GM12872 (cell line): ENCODE data around the gene C1orf185.
A peak's percentile ranks its signal among the peaks of the same experiment; 100 is the strongest.

ENCODE experiments used
- TF ChIP-seq, protein P1 (sequence below): IDR thresholded peaks from 3 replicates; pipeline ENCODE4 v1.5.1; 2011; ENCODE audit warnings: low read depth, mild to moderate bottlenecking, low read length, moderate library complexity; ENCODE audit not compliant: insufficient read depth

The C1orf185 gene

DNA sequence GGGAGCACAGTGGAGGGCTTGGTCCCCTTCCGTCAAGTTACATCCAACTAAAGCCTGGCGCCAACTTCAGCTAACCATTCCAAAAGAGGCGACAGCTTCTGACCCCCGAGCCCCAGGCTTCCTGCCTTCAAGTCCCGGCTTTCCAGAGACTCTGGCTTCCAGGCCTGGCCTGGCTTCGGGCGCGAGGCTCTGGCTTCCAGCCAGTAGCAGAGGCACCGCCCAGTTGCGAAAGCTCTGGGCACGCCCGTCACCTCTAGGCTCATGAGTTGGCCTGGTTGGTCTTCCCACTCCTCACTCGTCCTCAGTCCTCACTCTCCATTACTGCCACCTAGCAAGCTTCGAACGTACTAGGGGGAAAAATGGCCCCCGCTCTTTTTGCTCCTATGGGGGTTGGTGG, 30.0 kb upstream of the C1orf185 start:
- TF ChIP-seq, protein P1, sequence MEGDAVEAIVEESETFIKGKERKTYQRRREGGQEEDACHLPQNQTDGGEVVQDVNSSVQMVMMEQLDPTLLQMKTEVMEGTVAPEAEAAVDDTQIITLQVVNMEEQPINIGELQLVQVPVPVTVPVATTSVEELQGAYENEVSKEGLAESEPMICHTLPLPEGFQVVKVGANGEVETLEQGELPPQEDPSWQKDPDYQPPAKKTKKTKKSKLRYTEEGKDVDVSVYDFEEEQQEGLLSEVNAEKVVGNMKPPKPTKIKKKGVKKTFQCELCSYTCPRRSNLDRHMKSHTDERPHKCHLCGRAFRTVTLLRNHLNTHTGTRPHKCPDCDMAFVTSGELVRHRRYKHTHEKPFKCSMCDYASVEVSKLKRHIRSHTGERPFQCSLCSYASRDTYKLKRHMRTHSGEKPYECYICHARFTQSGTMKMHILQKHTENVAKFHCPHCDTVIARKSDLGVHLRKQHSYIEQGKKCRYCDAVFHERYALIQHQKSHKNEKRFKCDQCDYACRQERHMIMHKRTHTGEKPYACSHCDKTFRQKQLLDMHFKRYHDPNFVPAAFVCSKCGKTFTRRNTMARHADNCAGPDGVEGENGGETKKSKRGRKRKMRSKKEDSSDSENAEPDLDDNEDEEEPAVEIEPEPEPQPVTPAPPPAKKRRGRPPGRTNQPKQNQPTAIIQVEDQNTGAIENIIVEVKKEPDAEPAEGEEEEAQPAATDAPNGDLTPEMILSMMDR, result no peak

DNA sequence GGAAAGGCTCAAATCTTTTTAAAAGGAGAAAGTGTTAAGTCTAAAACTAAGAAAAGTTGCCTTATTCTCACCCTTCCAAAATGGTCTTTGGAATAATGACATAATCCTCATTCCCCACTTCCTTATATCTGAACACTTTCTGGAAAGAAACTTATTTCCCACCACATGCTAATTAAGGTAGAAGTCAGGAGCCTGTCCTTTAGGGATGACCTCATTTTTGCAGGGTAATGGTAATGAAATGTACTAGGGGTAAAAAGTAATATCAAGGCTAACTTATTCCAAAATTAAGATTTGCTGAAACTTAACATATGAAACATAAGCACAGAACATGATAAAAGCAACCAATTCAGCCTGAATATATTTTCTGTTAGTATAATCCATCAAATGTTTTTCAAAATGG, 29.4 kb upstream of the C1orf185 start:
- TF ChIP-seq, protein P1, result no peak

DNA sequence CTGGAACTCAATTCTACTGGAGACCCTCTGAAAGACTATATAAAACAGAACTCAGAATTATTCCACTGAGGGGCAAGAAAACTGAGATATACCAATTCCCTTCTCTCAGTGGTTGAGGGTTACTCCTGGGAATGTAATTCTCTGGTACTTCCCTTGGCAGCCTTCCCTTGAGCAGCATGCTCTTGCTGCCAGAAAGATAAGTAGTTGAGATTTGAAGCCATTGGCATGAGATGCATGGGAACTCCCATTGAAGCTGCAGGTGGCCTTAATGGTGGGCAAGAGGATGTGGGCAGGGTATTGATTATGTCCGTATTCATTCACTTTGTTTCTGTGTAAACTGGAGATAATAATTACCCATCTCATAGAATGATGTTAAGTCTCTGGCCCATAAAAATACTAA, 28.6 kb upstream of the C1orf185 start:
- TF ChIP-seq, protein P1, result no peak

DNA sequence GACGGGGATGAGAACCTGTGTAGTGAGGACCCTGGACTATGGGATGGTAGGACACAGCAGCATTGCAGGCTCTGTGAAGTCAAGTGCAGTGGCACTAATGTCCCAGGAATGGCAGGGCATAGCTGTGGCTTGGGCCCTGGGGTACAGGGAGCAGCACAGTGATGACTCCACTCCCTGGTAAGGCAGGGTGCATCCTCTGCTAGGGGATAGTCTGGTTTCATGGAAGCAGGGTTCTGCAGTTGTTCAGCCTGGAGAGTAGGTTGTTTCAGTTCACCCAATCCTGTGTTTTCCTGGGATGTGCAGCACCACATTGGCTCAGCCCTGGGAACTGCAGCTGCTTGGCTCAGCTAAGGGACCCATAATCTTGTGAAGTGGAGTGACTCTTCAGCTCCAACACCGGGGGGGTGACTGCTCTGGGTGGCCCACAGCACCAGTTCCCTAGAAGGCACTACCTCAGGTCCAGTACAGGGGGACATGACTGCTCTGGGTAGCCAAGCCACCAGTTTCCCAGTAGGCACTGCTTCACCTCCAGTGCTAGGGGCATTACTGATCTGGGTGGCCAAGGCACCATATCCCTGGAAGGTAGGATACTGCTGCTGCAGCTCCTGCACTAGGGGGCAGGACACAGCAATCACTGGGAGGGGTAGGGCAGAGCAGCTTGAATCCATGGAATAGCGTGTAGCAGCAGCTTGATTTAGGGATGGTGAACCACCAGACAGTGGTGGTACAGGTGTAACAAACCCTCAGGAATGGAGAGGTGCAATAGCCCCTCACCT, 15.3 kb upstream of the C1orf185 start:
- TF ChIP-seq, protein P1, result no peak

DNA sequence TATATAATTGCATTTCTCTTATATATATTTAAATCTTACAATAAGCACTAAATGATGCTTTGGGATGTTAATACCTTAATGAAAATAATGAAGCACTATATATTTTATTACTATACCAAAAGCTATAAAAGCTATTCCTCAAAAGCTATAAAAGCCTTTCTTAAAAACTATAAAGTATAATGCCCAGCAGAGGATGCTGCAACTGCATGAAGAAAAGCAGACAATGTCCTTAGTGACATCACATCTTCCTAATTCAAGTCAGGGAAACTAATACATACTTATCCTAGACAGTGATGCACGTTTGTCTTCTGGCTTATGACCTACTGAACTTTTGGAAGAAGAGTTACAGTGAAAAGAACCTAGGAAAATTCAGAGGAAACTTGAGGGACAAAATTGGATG, 13.6 kb upstream of the C1orf185 start:
- TF ChIP-seq, protein P1, result peak; percentile 35; the same call in 1 of the 3 replicates

DNA sequence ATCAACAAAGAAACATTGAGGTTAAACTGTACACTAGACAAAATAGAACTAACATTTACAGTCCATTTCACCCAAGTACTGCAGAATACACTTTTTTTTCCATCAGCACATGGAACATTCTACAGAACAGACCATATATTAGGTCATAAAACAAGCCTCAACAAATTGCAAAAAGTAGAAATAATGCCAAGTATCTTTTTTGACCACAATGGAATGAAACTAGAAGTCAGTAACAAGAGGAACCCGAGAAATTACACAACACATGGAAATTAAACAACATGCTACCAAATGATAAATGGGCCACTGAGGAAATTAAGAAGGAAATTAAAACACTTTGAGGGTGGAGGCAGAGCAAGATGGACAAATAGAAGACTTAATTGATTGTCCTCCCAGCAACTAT, 8.4 kb upstream of the C1orf185 start:
- TF ChIP-seq, protein P1, result no peak

DNA sequence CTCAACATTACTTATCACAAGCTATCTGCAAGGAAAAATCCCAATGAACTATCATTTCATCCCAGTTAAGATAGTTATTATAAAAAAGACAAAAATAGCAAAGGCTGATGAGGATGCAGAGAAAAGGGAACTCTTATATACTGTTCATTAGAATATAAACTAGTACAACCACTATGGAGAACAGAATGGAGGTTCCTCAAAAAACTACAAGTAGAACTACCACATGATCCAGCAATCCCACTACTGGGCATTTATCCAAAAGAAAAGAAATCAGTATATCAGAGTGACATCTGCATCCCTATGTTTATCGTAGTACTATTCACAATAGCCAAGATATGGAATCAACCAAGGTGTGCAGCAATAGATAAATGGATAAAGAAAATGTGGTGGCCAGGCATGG, 4.9 kb upstream of the C1orf185 start:
- TF ChIP-seq, protein P1, result no peak
